ENCODE measurements around the gene ADAMTS6.

GRCh38 chr5:65100911-65101631 lies 380.6 kb downstream of the ADAMTS6 start:
- TF ChIP-seq CTCF (IDR thresholded peaks at IDR 0.05) (peak in 5 of 6 experiments; percentile 24 to 62 (median 58)), POLR2A (IDR thresholded peaks at IDR 0.05) (no peak)

Measured in Peyer's patch (tissue), 4 donors.